Epithelial cell of alveolus of lung (primary cell): ENCODE data around the gene CPEB1. TPM values are rescaled to one million over a fixed set of nuclear protein-coding genes. Genes with fewer than 3 reads are reported as not detected.

Source experiments
- total RNA-seq: library from RNA; depleted of rRNA; stranded (reverse); fragments of >200 nt; gene quantifications from 2 replicates; pipeline ENCODE4 v1.2.1, GENCODE V29; 2015

The CPEB1 gene
- 2.5 and 8.6 TPM in 2 replicates for total RNA-seq

DNA sequence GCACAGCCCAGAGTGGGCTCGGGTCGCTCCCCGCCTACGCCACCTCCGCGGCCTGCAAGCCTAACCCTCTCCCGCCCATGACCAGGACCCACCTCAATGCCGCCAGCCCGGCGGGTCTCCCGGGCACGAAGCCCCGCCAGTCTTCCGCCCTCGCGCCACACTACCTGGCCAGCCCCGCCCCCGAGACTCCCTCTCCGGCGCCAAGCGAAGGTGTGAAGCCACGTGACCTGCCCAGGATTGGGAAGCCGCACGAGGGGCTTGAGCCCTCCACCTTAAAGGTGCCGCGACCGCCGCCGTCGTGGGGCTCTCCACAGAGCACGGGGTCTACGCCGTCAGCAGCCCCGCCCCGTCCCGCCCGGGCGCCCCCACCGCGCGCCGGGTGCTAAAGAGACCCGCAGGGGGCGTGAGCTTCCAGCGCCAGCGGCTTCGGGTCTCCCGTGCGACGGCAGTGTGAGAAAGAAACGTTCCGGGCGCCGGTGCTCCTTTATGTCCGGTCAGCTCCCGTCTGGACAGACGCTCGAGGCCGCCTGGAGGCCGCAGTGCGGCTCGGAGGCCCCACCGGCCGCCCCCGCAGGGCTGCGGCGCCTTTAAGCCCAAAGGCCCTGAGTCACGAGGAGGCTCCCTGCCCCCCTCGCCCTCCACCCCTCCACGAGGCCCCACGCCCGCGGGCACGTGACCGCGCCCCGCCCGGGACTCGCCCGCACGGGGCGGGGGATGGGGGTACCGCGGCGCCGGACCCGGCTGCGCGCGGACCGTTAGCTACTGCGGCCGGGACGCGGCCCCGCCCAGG, at the start of gene CPEB1:
Gene CPEB1, minus strand, starts transcription at position 319 of the 790 bp plus-strand sequence. CDS start 18,904 bp downstream, outside the sequence.

GRCh38 chr15:82540055-82540983, 106.8 kb downstream of the CPEB1 start, which contains the start of gene RPS17:
Gene RPS17, minus strand, starts transcription at chr15:82540457. Its CDS starts 29 bp downstream, at chr15:82540428.

Other genes starting within 250 kb of the CPEB1 start
- 0.52 and 15.3 TPM in 2 replicates for gene GOLGA6L9, start 217.5 kb downstream of the CPEB1 start, total RNA-seq
- gene RPS17, start 106.9 kb downstream of the CPEB1 start, total RNA-seq: 3,337 and 3,513 TPM in 2 replicates
- gene AP3B2, start 62.5 kb upstream of the CPEB1 start, total RNA-seq: 0.26 and 3.0 TPM in 2 replicates
- not detected in 2 replicates for gene FSD2, start 158.7 kb upstream of the CPEB1 start, total RNA-seq
- 1.9 and 7.1 TPM in 2 replicates for gene WHAMM, start 162.3 kb upstream of the CPEB1 start, total RNA-seq